22Rv1 (cell line): Measurements from ENCODE around the gene HSDL1.

ENCODE experiments used
- H3K27ac ChIP-seq: fragments of 450-650 bp; 2 replicates; pipeline ENCODE4 v1.5.1; 2017
- CTCF ChIP-seq: fragments of 450-650 bp; IDR thresholded peaks from 2 replicates; pipeline ENCODE4 v1.5.1; 2017; ENCODE audit warnings: mild to moderate bottlenecking
- ZFX ChIP-seq: fragments of 450-650 bp; IDR thresholded peaks from 2 replicates; pipeline ENCODE4 v1.6.1; 2017; ENCODE audit warnings: antibody characterized with exemption, borderline replicate concordance

The HSDL1 gene

GRCh38 chr16:84080813-84081212, 64.2 kb downstream of the HSDL1 start:
- TF ChIP-seq ZFX (no peak), CTCF (no peak)
- H3K27ac ChIP-seq: no peak overlapping the region

GRCh38 chr16:84080378-84080777, 64.6 kb downstream of the HSDL1 start:
- TF ChIP-seq CTCF (no peak), ZFX (no peak)
- no peak overlapping the region for H3K27ac ChIP-seq

GRCh38 chr16:84079664-84080063, 65.3 kb downstream of the HSDL1 start:
- TF ChIP-seq ZFX (no peak), CTCF (no peak)
- H3K27ac ChIP-seq: no peak overlapping the region

GRCh38 chr16:84075376-84075775, 69.6 kb downstream of the HSDL1 start:
- TF ChIP-seq ZFX (no peak), CTCF (no peak)
- H3K27ac ChIP-seq: no peak overlapping the region

DNA sequence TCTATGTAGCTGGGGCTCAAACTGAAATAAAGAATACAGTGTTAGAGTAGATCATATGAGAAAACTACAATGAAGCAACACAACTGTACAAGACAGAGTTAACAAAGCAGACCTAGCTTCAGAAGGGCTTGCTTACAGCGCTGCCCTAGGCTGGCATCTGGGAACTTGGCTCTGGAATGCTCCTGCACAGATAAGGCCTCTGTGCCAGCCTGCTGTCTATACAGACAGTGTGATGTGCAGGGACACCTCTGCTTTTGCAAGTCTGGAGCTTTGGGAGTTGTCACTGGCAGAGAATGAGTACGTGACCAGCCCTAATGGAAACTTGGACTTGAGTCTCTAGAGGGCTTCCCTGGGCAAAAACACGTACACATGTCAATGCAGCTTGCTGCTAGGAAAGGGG, 70.3 kb downstream of the HSDL1 start:
- H3K27ac ChIP-seq: no peak overlapping the region
- TF ChIP-seq ZFX (no peak), CTCF (no peak)
